Stimulated activated CD8-positive, alpha-beta memory T cell treated with anti-CD3 and anti-CD28 coated beads, Interleukin-4, amount 100 ng/mL, for 48 hours (primary cell): ENCODE data around the gene PDE1C.

Experiments
- DNase-seq: peaks from one replicate; pipeline ENCODE4 v3.0.0-alpha.2; 2020

PDE1C gene

GRCh38 chr7:31935124-31936054, 134.8 kb downstream of the PDE1C start:
- DNase-seq, result no peak

GRCh38 chr7:31934551-31934950, 135.7 kb downstream of the PDE1C start:
- DNase-seq, result no peak

GRCh38 chr7:31933481-31933880, 136.7 kb downstream of the PDE1C start:
- DNase-seq, result no peak

GRCh38 chr7:31926991-31927584, 143.1 kb downstream of the PDE1C start:
- DNase-seq, result no peak

GRCh38 chr7:31925753-31926454, 144.3 kb downstream of the PDE1C start:
- no peak for DNase-seq

- no peak for DNase-seq
These were observed 146.0 kb downstream of the PDE1C start for GRCh38 chr7:31924251-31924650.

GRCh38 chr7:31922848-31923247, 147.4 kb downstream of the PDE1C start:
- DNase-seq, result no peak

GRCh38 chr7:31921047-31921446, 149.2 kb downstream of the PDE1C start:
- DNase-seq, result no peak

GRCh38 chr7:31919678-31920369, 150.4 kb downstream of the PDE1C start:
- DNase-seq, result no peak

GRCh38 chr7:31918706-31919393, 151.4 kb downstream of the PDE1C start:
- no peak for DNase-seq

- no peak for DNase-seq
These were observed 153.0 kb downstream of the PDE1C start for GRCh38 chr7:31917256-31917655.

GRCh38 chr7:31910191-31910590, 160.0 kb downstream of the PDE1C start:
- DNase-seq, result no peak

GRCh38 chr7:31906479-31907171, 163.6 kb downstream of the PDE1C start:
- no peak for DNase-seq

- no peak for DNase-seq
These were observed 166.2 kb downstream of the PDE1C start for GRCh38 chr7:31903962-31904361.

GRCh38 chr7:31899356-31899927, 170.8 kb downstream of the PDE1C start:
- DNase-seq, result no peak

- DNase-seq, result no peak
These were observed 173.3 kb downstream of the PDE1C start for GRCh38 chr7:31896925-31897324.

- DNase-seq, result no peak
These were observed 175.9 kb downstream of the PDE1C start for GRCh38 chr7:31894308-31894707.

- DNase-seq, result no peak
These were observed 176.8 kb downstream of the PDE1C start for GRCh38 chr7:31893365-31893764.

GRCh38 chr7:31892099-31892829, 177.9 kb downstream of the PDE1C start:
- DNase-seq, result no peak

GRCh38 chr7:31890766-31891165, 179.4 kb downstream of the PDE1C start:
- DNase-seq, result no peak

- no peak for DNase-seq
These were observed 180.0 kb downstream of the PDE1C start for GRCh38 chr7:31890198-31890597.
